GM12801 (cell line): Measurements from ENCODE around the gene ERGIC1.

Source experiments
- TF ChIP-seq, protein P1 (sequence below): IDR thresholded peaks from one replicate; pipeline ENCODE4 v1.5.1; 2011; ENCODE audit warnings: control low read depth; ENCODE audit not compliant: insufficient read length; ENCODE audit errors: extremely low read depth

ERGIC1 gene

DNA sequence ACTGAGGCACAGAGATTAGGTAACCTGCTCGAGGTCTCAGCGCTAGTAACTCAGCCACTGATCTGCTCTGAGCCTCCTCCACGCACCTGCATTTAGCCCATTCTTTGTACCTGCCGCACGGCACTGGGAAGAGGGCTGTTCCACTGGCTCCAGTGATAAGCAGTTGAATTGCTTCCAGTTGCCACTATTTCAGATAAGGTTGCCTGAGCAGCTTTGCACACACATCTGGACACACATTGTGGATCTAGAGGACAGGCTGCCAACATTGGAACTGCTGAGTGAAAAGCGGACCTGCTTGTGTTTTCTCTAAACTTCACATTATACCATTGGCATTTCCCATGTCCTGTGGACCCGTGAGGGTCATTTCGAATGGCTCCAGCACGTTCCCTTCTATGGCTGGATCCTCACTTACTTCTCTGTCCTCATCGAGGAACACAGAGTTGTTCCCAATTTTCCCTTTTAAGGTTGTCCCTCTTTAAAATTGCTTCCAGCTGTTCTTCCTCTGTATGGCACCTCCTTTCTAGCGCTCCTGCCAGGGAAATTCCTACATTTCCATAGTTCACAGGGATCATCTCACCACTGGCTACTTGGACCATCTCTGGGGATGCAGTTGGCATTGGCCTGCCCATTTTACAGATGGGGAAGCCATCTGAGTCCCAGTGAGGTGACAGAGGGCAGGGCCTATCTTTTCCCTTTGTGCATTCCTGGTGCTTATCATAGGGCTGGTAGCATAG is 79.2 kb downstream of the ERGIC1 start:
- TF ChIP-seq, protein P1, sequence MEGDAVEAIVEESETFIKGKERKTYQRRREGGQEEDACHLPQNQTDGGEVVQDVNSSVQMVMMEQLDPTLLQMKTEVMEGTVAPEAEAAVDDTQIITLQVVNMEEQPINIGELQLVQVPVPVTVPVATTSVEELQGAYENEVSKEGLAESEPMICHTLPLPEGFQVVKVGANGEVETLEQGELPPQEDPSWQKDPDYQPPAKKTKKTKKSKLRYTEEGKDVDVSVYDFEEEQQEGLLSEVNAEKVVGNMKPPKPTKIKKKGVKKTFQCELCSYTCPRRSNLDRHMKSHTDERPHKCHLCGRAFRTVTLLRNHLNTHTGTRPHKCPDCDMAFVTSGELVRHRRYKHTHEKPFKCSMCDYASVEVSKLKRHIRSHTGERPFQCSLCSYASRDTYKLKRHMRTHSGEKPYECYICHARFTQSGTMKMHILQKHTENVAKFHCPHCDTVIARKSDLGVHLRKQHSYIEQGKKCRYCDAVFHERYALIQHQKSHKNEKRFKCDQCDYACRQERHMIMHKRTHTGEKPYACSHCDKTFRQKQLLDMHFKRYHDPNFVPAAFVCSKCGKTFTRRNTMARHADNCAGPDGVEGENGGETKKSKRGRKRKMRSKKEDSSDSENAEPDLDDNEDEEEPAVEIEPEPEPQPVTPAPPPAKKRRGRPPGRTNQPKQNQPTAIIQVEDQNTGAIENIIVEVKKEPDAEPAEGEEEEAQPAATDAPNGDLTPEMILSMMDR, result no peak

DNA sequence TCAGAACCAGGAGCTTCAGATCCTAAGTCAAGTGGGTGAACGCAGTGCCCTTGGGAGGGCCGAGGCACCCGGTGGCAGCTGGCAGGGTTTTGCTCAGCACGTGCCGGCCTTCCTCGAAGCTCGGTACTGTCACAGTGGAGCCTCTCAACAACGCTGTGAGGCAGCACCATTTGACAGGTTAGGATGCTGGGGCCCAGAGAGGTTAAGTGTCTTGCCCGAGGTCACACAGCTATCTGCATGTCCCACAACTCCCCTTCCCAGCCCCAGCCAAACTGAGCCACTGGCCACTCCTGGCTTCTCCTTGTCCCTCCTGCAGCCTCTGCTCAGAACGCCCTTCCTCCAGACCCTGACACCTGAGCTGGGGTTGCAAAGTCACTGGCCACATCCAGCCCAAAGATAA is 81.5 kb downstream of the ERGIC1 start:
- TF ChIP-seq, protein P1, result no peak

DNA sequence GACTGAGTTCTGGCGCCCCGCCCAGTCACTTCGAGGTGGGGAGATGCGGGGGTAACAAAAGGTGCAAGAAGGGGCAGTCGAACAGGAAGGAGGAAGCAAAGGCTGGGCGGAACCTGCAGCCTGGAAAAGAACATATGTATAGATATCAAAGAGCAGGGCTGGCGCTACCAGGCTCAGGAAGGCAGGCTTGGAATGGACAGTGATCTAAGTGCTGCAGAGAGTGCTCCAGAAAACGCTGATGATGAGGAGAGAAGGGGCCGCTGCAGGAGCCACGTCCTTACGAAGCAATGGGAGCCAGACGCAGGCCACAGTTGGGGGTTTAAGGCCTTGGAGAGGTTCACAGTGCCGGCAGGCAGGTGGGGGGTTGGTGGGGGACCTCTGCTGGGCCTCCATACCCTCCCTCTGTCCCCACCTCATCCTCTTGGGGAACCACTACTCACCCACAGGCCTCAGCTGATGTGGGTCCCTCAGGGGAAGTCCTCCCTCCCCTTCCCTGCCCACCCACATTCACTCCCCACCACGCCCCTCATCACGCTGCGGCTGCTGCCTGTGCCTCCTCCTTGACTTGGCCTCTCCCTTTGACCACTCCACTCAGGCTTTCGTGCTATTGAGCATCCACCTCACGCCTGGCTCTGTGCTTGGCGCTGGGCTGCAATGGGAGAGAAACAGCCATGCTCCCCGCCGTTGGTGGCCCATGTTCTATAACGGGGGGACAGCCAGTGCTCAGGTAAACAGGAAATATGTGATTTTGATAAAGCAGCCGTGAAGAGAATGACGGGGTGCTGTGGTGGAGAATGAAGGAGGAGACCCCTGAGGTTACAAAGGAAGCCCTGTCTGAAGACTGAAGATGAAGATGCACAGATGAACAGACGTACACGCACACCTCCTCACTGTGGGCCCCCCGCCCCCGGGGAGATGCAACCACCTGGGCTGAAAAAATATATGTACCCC is 84.6 kb downstream of the ERGIC1 start:
- TF ChIP-seq, protein P1, result no peak

DNA sequence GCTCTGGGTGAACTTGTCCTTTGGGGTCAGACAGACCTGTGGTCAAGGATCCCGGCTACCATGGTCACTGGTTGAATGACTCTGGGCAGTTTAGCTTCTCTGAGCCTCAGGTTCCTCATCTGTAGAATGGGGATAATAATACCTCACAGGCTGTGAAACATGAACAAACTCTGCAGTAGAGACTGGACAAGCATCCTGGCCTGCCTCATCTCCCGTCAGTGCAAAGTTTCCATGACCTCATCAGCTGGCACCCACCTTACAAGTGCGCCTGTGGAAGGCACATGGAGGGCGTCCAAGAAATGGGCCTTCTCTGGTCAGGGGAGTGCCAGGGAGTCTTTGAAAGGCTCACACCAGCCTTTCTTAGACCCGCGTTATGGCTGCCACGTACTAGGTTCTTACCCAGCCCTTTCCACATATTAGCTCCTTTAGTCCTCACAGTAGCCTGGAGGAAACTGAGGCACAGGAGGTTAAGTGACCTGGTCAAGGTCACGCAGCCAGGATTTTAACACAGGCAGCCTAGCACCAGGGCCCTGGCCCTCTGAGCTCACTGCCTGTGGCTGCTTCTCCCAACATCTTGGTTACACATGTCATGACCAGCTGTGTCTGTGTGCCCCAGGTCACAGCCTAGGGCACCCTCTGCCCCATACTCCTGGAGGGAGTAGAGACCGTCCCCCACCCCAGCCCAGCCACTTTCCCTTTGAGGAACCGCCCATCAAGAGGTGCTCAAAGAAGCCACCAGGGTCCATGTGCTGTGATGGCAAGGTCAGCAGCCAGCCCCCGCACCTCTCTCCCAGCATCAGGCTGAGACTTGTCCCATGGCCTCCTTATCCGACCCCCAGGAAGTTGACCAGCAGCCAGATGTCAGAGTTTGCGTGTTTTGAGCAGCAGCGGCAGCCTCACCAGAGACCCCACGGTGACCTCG is 85.7 kb downstream of the ERGIC1 start:
- TF ChIP-seq, protein P1, result no peak

DNA sequence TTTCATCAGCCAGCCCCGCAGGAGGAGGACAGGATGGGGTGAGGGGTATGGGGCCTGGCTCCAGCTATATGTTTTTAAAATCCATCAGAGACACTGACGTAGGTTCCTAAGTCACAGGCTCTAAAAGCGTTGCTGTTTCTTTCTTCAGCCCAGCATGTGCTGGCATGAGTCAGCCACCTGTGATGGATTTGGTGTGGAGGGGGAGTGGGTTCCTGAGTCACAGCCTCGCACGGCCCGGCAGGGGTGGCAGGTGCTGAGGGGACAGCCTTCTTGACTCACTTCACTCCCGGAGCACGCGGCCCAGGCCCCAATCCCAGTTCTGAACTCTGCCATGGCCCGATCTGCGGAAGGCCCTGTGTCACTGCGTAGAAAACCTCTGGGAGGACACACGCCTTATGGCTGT is 86.4 kb downstream of the ERGIC1 start:
- TF ChIP-seq, protein P1, result no peak

DNA sequence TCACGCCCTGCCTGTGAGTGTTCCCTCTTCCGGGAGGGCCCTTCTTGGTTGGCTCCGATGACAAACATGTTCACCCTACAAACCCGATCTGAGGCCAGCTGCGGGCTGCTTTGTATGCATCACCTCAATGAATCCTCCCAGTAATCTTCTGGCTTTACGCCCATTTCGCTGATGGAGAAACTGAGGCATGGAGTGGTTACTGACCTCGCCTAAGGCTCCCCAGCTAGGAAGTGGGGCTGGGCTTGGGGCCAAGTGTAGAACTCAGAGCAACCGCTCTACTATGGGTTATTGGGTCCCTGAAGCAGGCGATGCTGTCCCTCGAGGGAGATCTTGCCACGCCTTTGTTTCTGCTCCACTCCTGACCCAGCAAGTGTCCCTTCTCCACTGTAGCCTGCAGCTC is 86.9 kb downstream of the ERGIC1 start:
- TF ChIP-seq, protein P1, result no peak
